GM23248 (cell line): ENCODE data around the gene FAM120C.

ENCODE experiments used
- EZH2 ChIP-seq: fragments of 200-600 bp; sonication (generic); IDR thresholded peaks from 2 replicates; pipeline ENCODE4 v1.6.1; 2018; ENCODE audit warnings: antibody characterized with exemption, mild to moderate bottlenecking; ENCODE audit not compliant: insufficient read depth, poor library complexity, severe bottlenecking
- EZH2phosphoT487 ChIP-seq: fragments of 200-600 bp; sonication (generic); IDR thresholded peaks from 2 replicates; pipeline ENCODE4 v1.6.1; 2018; ENCODE audit warnings: antibody characterized with exemption, moderate library complexity, mild to moderate bottlenecking, low read depth; ENCODE audit not compliant: insufficient read depth

- TF ChIP-seq EZH2, result no peak
- TF ChIP-seq EZH2phosphoT487, result no peak
Observed at GRCh38 chrX:54076903-54077302, 106.2 kb downstream of the FAM120C start.
